Endothelial cell of umbilical vein (primary cell): Measurements from ENCODE around the gene GPR176. TPM values are rescaled to one million over a fixed set of nuclear protein-coding genes. Genes with fewer than 3 reads are reported as not detected.

Experiments used
- BruUV-seq: library from RNA; stranded (reverse); fragments of 400-500 nt; replicated peaks from 2 replicates; lab custom pipeline; 2021; lab: Mats Ljungman, UMichigan
- CTCF ChIA-PET: fragments of 300-600, 350-600 bp; sonication (Branson Sonifier 250); formaldehyde crosslinking; loops from one replicate; lab custom pipeline; 2021; ENCODE audit warnings: antibody characterized with exemption, inconsistent platforms; lab: Charles Lee
- POLR2A ChIA-PET: fragments of 300-600, 350-600 bp; sonication (Branson Sonifier 250); formaldehyde crosslinking; loops from one replicate; lab custom pipeline; 2021; ENCODE audit warnings: antibody characterized with exemption, inconsistent platforms; lab: Charles Lee
- DNase-seq: peaks from one replicate; pipeline ENCODE4 v3.0.0-alpha.2; 2011; ENCODE audit warnings: low read depth, low spot score
- FAIRE-seq: peaks from 2 replicates; lab custom pipeline; 2011; peaks lifted over from hg19 to GRCh38; lab: Jason Lieb, UNC
- H2AFZ ChIP-seq: 2 replicates; pipeline ENCODE4 v1.6.0; 2012; ENCODE audit warnings: low read depth, low read length, control low read depth, inconsistent platforms
- H3K27ac ChIP-seq: 2 replicates; pipeline ENCODE4 v1.5.1; 2011; ENCODE audit warnings: low read depth, mild to moderate bottlenecking, control low read depth, low read length, moderate library complexity; ENCODE audit not compliant: insufficient read depth
- H3K27me3 ChIP-seq, 2 experiments: 2 replicates each; pipeline versions ENCODE4 v1.6.0 to v1.6.1; 2011; ENCODE audit warnings: low read length in 2 of 2, mixed read lengths in 1 of 2; ENCODE audit not compliant: control insufficient read depth in 2 of 2, insufficient read depth in 2 of 2
- H3K36me3 ChIP-seq, 2 experiments: 2 replicates in 1 of 2; 3 replicates in 1 of 2; pipeline ENCODE4 v1.5.1; 2011; ENCODE audit warnings: low read length in 2 of 2, mild to moderate bottlenecking in 1 of 2, moderate library complexity in 1 of 2; ENCODE audit not compliant: control insufficient read depth in 2 of 2, insufficient read depth in 2 of 2; ENCODE audit errors: extremely low read depth in 1 of 2
- H3K4me1 ChIP-seq: 3 replicates; pipeline ENCODE4 v1.5.1; 2011; ENCODE audit warnings: mild to moderate bottlenecking, low read length; ENCODE audit not compliant: control insufficient read depth, insufficient read depth; ENCODE audit errors: extremely low read depth
- H3K4me2 ChIP-seq: 2 replicates; pipeline ENCODE4 v1.6.1; 2011; ENCODE audit warnings: low read length, control low read depth, mixed read lengths; ENCODE audit not compliant: insufficient read depth
- H3K4me3 ChIP-seq, 3 experiments: fragments of 200-600 bp in 1 of 3; sonication (generic), shearing (Covaris generic) in 1 of 3; replicated peaks in 1 of 3; 2 replicates each; pipeline ENCODE4 v1.5.1; 2011 to 2016; ENCODE audit warnings: control low read depth in 3 of 3, low read length in 3 of 3, mild to moderate bottlenecking in 2 of 3, inconsistent platforms in 1 of 3, low read depth in 1 of 3, moderate library complexity in 1 of 3; ENCODE audit not compliant: insufficient read depth in 1 of 3
- H3K79me2 ChIP-seq: 2 replicates; pipeline ENCODE4 v1.6.0; 2012; ENCODE audit warnings: low read length, inconsistent platforms; ENCODE audit not compliant: control insufficient read depth, insufficient read depth
- H3K9ac ChIP-seq: replicated peaks from 2 replicates; pipeline ENCODE3; 2011; ENCODE audit warnings: low read length, control low read depth; ENCODE audit not compliant: insufficient read depth; ENCODE audit errors: extremely low read depth
- H3K9me1 ChIP-seq: replicated peaks from 3 replicates; pipeline ENCODE4 v1.6.0; 2011; ENCODE audit warnings: mild to moderate bottlenecking, low read length; ENCODE audit not compliant: control insufficient read depth, insufficient read depth; ENCODE audit errors: extremely low read depth
- H3K9me3 ChIP-seq: replicated peaks from 2 replicates; pipeline ENCODE4 v1.5.1; 2012; ENCODE audit warnings: low read length, inconsistent platforms; ENCODE audit not compliant: control insufficient read depth, insufficient read depth
- H4K20me1 ChIP-seq: replicated peaks from 2 replicates; pipeline ENCODE3; 2011; ENCODE audit warnings: mild to moderate bottlenecking, low read length; ENCODE audit not compliant: control insufficient read depth, insufficient read depth; ENCODE audit errors: extremely low read depth
- EZH2 ChIP-seq: IDR thresholded peaks from 2 replicates; pipeline ENCODE4 v1.6.1; 2012; ENCODE audit warnings: borderline replicate concordance, low read depth, mild to moderate bottlenecking, moderate library complexity, low read length, inconsistent platforms; ENCODE audit not compliant: severe bottlenecking
- FOS ChIP-seq: IDR thresholded peaks from 2 replicates; pipeline ENCODE4 v1.6.1; 2011; ENCODE audit warnings: mild to moderate bottlenecking, low read length, moderate library complexity, borderline replicate concordance; ENCODE audit not compliant: insufficient read depth
- GATA2 ChIP-seq: IDR thresholded peaks from 2 replicates; pipeline ENCODE4 v1.7.0; 2011; ENCODE audit warnings: low read depth, mild to moderate bottlenecking, moderate library complexity, mixed read lengths, low read length; ENCODE audit not compliant: insufficient read length, insufficient read depth
- JUN ChIP-seq: IDR thresholded peaks from 2 replicates; pipeline ENCODE4 v1.6.1; 2011; ENCODE audit warnings: borderline replicate concordance, low read depth; ENCODE audit not compliant: insufficient read length, insufficient read depth
- MYC ChIP-seq: IDR thresholded peaks from one replicate; pipeline ENCODE4 v1.6.1; 2011; ENCODE audit warnings: mild to moderate bottlenecking, low read depth, low read length
- POLR2A ChIP-seq: IDR thresholded peaks from 2 replicates; pipeline ENCODE4 v1.6.1; 2012; ENCODE audit warnings: low read depth, mild to moderate bottlenecking, control low read depth, low read length
- POLR2AphosphoS5 ChIP-seq: IDR thresholded peaks from 2 replicates; pipeline ENCODE4 v1.6.1; 2012; ENCODE audit warnings: low read depth, mild to moderate bottlenecking, control low read depth, low read length, moderate library complexity; ENCODE audit not compliant: insufficient read depth
- dilution Hi-C: fragments of 300-500 bp; cut with MboI; formaldehyde crosslinking; loops from one replicate; pipeline ENCODE4 v1.15.0; 2019; ENCODE audit warnings: low sequenced_read_pairs; ENCODE audit not compliant: extremely low pct_ligation_motif_present
- intact Hi-C: fragments of 100-400 bp; cut with micrococcal nuclease; formaldehyde crosslinking; loops from one replicate; pipeline ENCODE4 v1.10.0; 2022
- polyA plus RNA-seq, 4 experiments: library from polyadenylated mRNA; depleted of rRNA in 3 of 4; stranded (reverse) in 3 of 4; unstranded in 1 of 4; fragments of >200 nt; gene quantifications; 2 replicates each; pipeline versions ENCODE4 v1.2.1 to v1.2.3, GENCODE V29; 2011 to 2012; ENCODE audit warnings: missing spikeins in 1 of 4
- total RNA-seq: library from RNA; stranded (reverse); gene quantifications from 2 replicates; pipeline ENCODE4 v1.2.3, GENCODE V29; 2021
- TF ChIP-seq, protein P1 (sequence below), 2 donors: IDR thresholded peaks; 1 replicate in 1 of 2; 2 replicates in 1 of 2; pipeline ENCODE4 v1.5.1; 2011; ENCODE audit warnings: low read length in 2 of 2, mild to moderate bottlenecking in 2 of 2, moderate library complexity in 2 of 2, control low read depth in 1 of 2, inconsistent platforms in 1 of 2, low read depth in 1 of 2; ENCODE audit not compliant: insufficient read depth in 1 of 2; ENCODE audit errors: extremely low read depth in 1 of 2
- TF ChIP-seq, protein P2 (sequence below): IDR thresholded peaks from 2 replicates; pipeline ENCODE4 v1.6.1; 2011; ENCODE audit not compliant: insufficient read depth, insufficient read length

Gene GPR176
- total and polyA plus RNA-seq, 2 donors (not counting 3 experiments of a cell fraction or from before 2014, with no cell fraction given), result 35.3 to 68.7 TPM

DNA sequence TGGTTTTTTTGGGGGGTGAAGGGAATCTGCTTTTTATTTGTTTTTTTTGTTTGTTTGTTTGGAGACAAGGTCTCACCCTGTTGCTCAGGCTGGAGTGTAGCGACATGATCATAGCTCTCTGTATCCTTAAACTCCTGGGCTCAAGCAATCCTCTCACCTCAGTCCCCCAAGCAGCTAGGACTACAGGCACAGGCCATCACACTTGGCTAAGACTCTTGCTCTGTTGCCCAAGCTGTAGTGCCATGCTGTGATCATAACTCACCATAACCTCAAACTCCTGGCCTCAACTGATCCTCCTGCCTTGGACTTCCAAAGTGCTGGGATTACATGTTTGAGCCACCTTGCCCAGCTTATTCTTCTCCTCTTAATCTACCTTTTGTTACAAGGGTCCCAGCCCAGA is 31.8 kb downstream of the GPR176 start:
- BruUV-seq, result no TSS peak
- intact Hi-C loops, result loop anchor here (5.0 to 10.0 kb wide), 2 partner anchors 34 to 87 kb away; partner anchors contain the start of gene GPR176
- no peak for TF ChIP-seq POLR2A
- TF ChIP-seq GATA2, result no peak
- TF ChIP-seq, protein P1, sequence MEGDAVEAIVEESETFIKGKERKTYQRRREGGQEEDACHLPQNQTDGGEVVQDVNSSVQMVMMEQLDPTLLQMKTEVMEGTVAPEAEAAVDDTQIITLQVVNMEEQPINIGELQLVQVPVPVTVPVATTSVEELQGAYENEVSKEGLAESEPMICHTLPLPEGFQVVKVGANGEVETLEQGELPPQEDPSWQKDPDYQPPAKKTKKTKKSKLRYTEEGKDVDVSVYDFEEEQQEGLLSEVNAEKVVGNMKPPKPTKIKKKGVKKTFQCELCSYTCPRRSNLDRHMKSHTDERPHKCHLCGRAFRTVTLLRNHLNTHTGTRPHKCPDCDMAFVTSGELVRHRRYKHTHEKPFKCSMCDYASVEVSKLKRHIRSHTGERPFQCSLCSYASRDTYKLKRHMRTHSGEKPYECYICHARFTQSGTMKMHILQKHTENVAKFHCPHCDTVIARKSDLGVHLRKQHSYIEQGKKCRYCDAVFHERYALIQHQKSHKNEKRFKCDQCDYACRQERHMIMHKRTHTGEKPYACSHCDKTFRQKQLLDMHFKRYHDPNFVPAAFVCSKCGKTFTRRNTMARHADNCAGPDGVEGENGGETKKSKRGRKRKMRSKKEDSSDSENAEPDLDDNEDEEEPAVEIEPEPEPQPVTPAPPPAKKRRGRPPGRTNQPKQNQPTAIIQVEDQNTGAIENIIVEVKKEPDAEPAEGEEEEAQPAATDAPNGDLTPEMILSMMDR (IDR thresholded peaks at IDR 0.05; ENCODE audit: extremely low read depth in 1 of 2, insufficient read depth in 1 of 2, low read depth in 1 of 2, low read length in 2 of 2), result no peak
- no peak for TF ChIP-seq MYC
- TF ChIP-seq, protein P2, sequence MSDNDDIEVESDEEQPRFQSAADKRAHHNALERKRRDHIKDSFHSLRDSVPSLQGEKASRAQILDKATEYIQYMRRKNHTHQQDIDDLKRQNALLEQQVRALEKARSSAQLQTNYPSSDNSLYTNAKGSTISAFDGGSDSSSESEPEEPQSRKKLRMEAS, result no peak
- TF ChIP-seq JUN, result no peak
- no peak for TF ChIP-seq EZH2
- no peak for TF ChIP-seq POLR2AphosphoS5
- TF ChIP-seq FOS, result no peak

More for the DNA sequence above, 31.8 kb downstream of the GPR176 start:
- no peak overlapping the region for H3K27ac ChIP-seq
- no peak overlapping the region for H3K9ac ChIP-seq
- ChIA-PET POLR2A (interaction anchor here (1.1 to 1.7 kb wide), 2 partner anchors 33 to 46 kb away, joined by 4 to 6 read pairs; partner anchors contain the start of genes EIF2AK4 and GPR176), CTCF (interaction anchor here (0.6 to 3.0 kb wide), 47 partner anchors 9 to 1125 kb away, joined by 3 to 41 read pairs (median 5); partner anchors contain the start of genes EIF2AK4, FSIP1 and GPR176)
- no peak overlapping the region for H3K4me3 ChIP-seq
- no peaks in the 10 kb centered on the region for H3K36me3 ChIP-seq
- H3K4me1 ChIP-seq, result peaks cover 9% of the 10 kb centered on the region
- H4K20me1 ChIP-seq, result no peaks in the 10 kb centered on the region
- dilution Hi-C loops, result no loop called here
- no peaks in the 10 kb centered on the region for H3K27me3 ChIP-seq
- H3K79me2 ChIP-seq, result peaks cover 9% of the 10 kb centered on the region
- no peak overlapping the region for H3K4me2 ChIP-seq
- H3K9me1 ChIP-seq, result no peaks in the 10 kb centered on the region
- no peak for FAIRE-seq
- DNase-seq, result no peak
- no peak overlapping the region for H2AFZ ChIP-seq
- no peaks in the 10 kb centered on the region for H3K9me3 ChIP-seq
